SK-N-SH treated with all-trans-retinoic acid at 6 μM for 48 hours (cell line): ENCODE measurements around the gene NCKAP5.

Experiments
- ATAC-seq: fragments of 200-7000 bp; cut with Tn5 transposase; 3 replicates; pipeline ENCODE4 v1.9.1; 2020; ENCODE audit warnings: mild to moderate bottlenecking, moderate library complexity
- ARNTL ChIP-seq: fragments of 450-650 bp; formaldehyde crosslinking; IDR thresholded peaks from 2 replicates; pipeline ENCODE4 v1.5.0; 2020; ENCODE audit warnings: low read depth, mild to moderate bottlenecking, moderate library complexity, borderline replicate concordance
- BACH2 ChIP-seq: fragments of 250-450 bp; sonication (Bioruptor Pico); IDR thresholded peaks from 2 replicates; pipeline ENCODE4 v1.9.0; 2021; ENCODE audit warnings: mild to moderate bottlenecking, borderline replicate concordance
- CSDC2 ChIP-seq: fragments of 250-450 bp; sonication (Bioruptor Pico); IDR thresholded peaks from 2 replicates; pipeline ENCODE4 v1.5.0; 2020; ENCODE audit warnings: mild to moderate bottlenecking, moderate library complexity
- CSRNP3 ChIP-seq: fragments of 250-450 bp; sonication (Bioruptor Pico); IDR thresholded peaks from 2 replicates; pipeline ENCODE4 v1.5.1; 2021; ENCODE audit warnings: mild to moderate bottlenecking, moderate library complexity
- ISL1 ChIP-seq: fragments of 250-450 bp; sonication (Bioruptor Pico); IDR thresholded peaks from 2 replicates; pipeline ENCODE4 v2.1.2; 2022; ENCODE audit warnings: mild to moderate bottlenecking, moderate library complexity
- OSR1 ChIP-seq: fragments of 250-450 bp; sonication (Bioruptor Pico); IDR thresholded peaks from 2 replicates; pipeline ENCODE4 v1.8.0; 2022; ENCODE audit warnings: moderate library complexity, mild to moderate bottlenecking, inconsistent platforms
- PATZ1 ChIP-seq: fragments of 250-450 bp; sonication (Bioruptor Pico); IDR thresholded peaks from 2 replicates; pipeline ENCODE4 v1.8.0; 2020; ENCODE audit warnings: mild to moderate bottlenecking, moderate library complexity, borderline replicate concordance
- POU6F1 ChIP-seq: fragments of 250-450 bp; sonication (Bioruptor Pico); IDR thresholded peaks from 2 replicates; pipeline ENCODE4 v1.8.0; 2021; ENCODE audit warnings: low read depth, mild to moderate bottlenecking, moderate library complexity, borderline replicate concordance
- PPARA ChIP-seq: fragments of 250-450 bp; sonication (Bioruptor Pico); IDR thresholded peaks from 2 replicates; pipeline ENCODE4 v1.5.0; 2020; ENCODE audit warnings: mild to moderate bottlenecking, borderline replicate concordance
- RARB ChIP-seq: fragments of 250-450 bp; sonication (Bioruptor Pico); IDR thresholded peaks from 2 replicates; pipeline ENCODE4 v1.8.0; 2021; ENCODE audit warnings: mild to moderate bottlenecking, moderate library complexity
- SNAI2 ChIP-seq: fragments of 250-450 bp; sonication (Bioruptor Pico); IDR thresholded peaks from 2 replicates; pipeline ENCODE4 v1.5.0; 2020; ENCODE audit warnings: mild to moderate bottlenecking, moderate library complexity
- TCF4 ChIP-seq: fragments of 250-450 bp; sonication (Bioruptor Pico); IDR thresholded peaks from 2 replicates; pipeline ENCODE4 v1.8.0; 2021; ENCODE audit warnings: mild to moderate bottlenecking, moderate library complexity, borderline replicate concordance
- TOX ChIP-seq: fragments of 250-450 bp; sonication (Bioruptor Pico); IDR thresholded peaks from 2 replicates; pipeline ENCODE4 v1.8.0; 2021; ENCODE audit warnings: mild to moderate bottlenecking, moderate library complexity, borderline replicate concordance
- TSHZ2 ChIP-seq: fragments of 250-450 bp; sonication (Bioruptor Pico); IDR thresholded peaks from 2 replicates; pipeline ENCODE4 v1.5.0; 2020; ENCODE audit warnings: mild to moderate bottlenecking, moderate library complexity
- ZFP3 ChIP-seq: fragments of 250-450 bp; sonication (Bioruptor Pico); IDR thresholded peaks from 2 replicates; pipeline ENCODE4 v1.5.0; 2020; ENCODE audit warnings: mild to moderate bottlenecking, moderate library complexity
- ZFP30 ChIP-seq: fragments of 450-650 bp; formaldehyde crosslinking; IDR thresholded peaks from 2 replicates; pipeline ENCODE4 v1.5.0; 2022; ENCODE audit warnings: mild to moderate bottlenecking, moderate library complexity
- ZNF70 ChIP-seq: fragments of 450-650 bp; formaldehyde crosslinking; IDR thresholded peaks from 2 replicates; pipeline ENCODE4 v1.5.0; 2020; ENCODE audit warnings: mild to moderate bottlenecking, moderate library complexity
- ZNF8 ChIP-seq: fragments of 450-650 bp; formaldehyde crosslinking; IDR thresholded peaks from 2 replicates; pipeline ENCODE4 v1.5.0; 2020; ENCODE audit warnings: mild to moderate bottlenecking, moderate library complexity

Gene NCKAP5

GRCh38 chr2:133569286-133569830 is 1.1 kb upstream of the NCKAP5 start:
- no peak for TF ChIP-seq ISL1
- TF ChIP-seq RARB (CRISPR knock-in tag), result no peak
- no peak for TF ChIP-seq CSDC2 (CRISPR knock-in tag)
- no peak for TF ChIP-seq PATZ1
- TF ChIP-seq ZFP3 (CRISPR knock-in tag), result no peak
- TF ChIP-seq ZNF8 (CRISPR knock-in tag), result no peak
- TF ChIP-seq SNAI2 (CRISPR knock-in tag), result no peak
- no peak for ATAC-seq

GRCh38 chr2:133568598-133568997 is 335 bp upstream of the NCKAP5 start:
- no peak for ATAC-seq
- TF ChIP-seq ZFP3 (CRISPR knock-in tag) (no peak), TCF4 (CRISPR knock-in tag) (no peak), ZNF70 (CRISPR knock-in tag) (no peak), PATZ1 (no peak), PPARA (CRISPR knock-in tag) (no peak), TOX (CRISPR knock-in tag) (no peak), ZFP30 (CRISPR knock-in tag) (no peak), CSDC2 (CRISPR knock-in tag) (no peak), TSHZ2 (CRISPR knock-in tag) (no peak), ARNTL (CRISPR knock-in tag) (no peak), SNAI2 (CRISPR knock-in tag) (no peak), POU6F1 (no peak)

GRCh38 chr2:133562558-133562957 is 5.7 kb downstream of the NCKAP5 start:
- no peak for TF ChIP-seq OSR1 (CRISPR knock-in tag)
- no peak for TF ChIP-seq PPARA (CRISPR knock-in tag)
- TF ChIP-seq CSDC2 (CRISPR knock-in tag), result no peak
- no peak for TF ChIP-seq POU6F1
- no peak for TF ChIP-seq ARNTL (CRISPR knock-in tag)
- TF ChIP-seq RARB (CRISPR knock-in tag), result no peak
- no peak for TF ChIP-seq BACH2 (CRISPR knock-in tag)
- no peak for TF ChIP-seq ZFP30 (CRISPR knock-in tag)
- no peak for TF ChIP-seq CSRNP3
- no peak for TF ChIP-seq ZNF70 (CRISPR knock-in tag)
- ATAC-seq, result no peak
